GM12864 (cell line): ENCODE measurements around the gene PCF11.
"Not testable (repeated sequence)": the region's sequence is repeated elsewhere in the genome, so short reads cannot be mapped to it uniquely, and the experiment has no call there.

Experiments
- DNase-seq: peaks from one replicate; pipeline ENCODE4 v3.0.0-alpha.2; 2011; ENCODE audit warnings: low read depth
- H3K4me3 ChIP-seq: 2 replicates; pipeline ENCODE4 v1.5.1; 2011; ENCODE audit warnings: mild to moderate bottlenecking, low read depth, low read length, control low read depth
- TF ChIP-seq, protein P1 (sequence below): IDR thresholded peaks from 2 replicates; pipeline ENCODE4 v1.5.1; 2011; ENCODE audit warnings: low read depth, mild to moderate bottlenecking, moderate library complexity, low read length, control low read depth, inconsistent platforms; ENCODE audit errors: missing control alignments

PCF11 gene

DNA sequence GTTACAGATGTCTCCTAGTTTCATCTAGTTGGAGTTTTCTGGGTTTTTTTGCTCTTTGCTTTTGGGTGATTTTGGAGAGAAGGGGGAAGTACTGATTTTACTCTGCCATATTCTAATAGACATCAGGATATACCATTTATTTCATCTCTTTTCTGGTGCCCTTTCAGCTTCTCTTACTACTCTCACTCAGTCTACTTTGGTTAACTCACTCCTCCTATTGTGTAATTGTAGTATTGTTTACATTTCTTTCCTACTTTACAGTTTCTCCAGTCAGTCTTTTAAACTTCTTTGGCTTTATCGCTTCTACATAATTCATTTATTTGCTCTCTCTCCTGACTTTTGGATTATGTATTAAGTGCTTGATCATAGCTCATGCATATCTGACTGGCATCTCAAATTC is 43.1 kb downstream of the PCF11 start:
- no peak overlapping the region for H3K4me3 ChIP-seq
- no peak for DNase-seq
- TF ChIP-seq, protein P1, sequence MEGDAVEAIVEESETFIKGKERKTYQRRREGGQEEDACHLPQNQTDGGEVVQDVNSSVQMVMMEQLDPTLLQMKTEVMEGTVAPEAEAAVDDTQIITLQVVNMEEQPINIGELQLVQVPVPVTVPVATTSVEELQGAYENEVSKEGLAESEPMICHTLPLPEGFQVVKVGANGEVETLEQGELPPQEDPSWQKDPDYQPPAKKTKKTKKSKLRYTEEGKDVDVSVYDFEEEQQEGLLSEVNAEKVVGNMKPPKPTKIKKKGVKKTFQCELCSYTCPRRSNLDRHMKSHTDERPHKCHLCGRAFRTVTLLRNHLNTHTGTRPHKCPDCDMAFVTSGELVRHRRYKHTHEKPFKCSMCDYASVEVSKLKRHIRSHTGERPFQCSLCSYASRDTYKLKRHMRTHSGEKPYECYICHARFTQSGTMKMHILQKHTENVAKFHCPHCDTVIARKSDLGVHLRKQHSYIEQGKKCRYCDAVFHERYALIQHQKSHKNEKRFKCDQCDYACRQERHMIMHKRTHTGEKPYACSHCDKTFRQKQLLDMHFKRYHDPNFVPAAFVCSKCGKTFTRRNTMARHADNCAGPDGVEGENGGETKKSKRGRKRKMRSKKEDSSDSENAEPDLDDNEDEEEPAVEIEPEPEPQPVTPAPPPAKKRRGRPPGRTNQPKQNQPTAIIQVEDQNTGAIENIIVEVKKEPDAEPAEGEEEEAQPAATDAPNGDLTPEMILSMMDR = no peak

GRCh38 chr11:83205608-83206185 is 48.8 kb downstream of the PCF11 start:
- no peak for DNase-seq
- TF ChIP-seq, protein P1 = no peak
- no peak overlapping the region for H3K4me3 ChIP-seq

- no peak overlapping the region for H3K4me3 ChIP-seq
- TF ChIP-seq, protein P1 = no peak
- no peak for DNase-seq
Measured at GRCh38 chr11:83206221-83206620, 49.3 kb downstream of the PCF11 start.

DNA sequence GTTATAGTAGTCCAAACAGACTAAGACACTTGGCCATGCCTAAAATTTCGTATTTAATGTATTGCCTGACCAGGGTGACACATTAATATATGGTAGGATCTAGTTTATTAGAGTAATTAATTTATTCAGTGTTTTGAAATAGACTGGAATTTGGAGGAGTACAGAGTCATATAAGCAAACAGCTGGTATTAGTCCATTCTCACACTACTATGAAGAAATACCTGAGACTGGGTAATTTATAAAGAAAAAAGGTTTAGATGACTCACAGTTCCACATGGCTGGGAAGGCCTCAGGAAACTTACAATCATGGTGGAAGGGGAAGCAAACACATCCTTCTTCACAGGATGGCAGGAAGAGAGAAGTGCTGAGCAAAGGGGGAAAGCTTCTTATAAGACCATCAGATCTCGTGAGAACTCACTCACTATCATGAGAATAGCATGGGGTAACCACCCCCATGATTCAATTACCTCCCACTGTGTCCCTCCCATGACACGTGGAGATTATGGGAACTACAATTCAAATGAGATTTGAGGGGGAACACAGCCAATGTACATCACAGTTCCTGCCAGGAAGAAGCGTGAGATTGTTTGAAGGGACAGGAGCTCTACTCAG is 49.9 kb downstream of the PCF11 start:
- not testable (repeated sequence) for DNase-seq, H3K4me3 ChIP-seq

- H3K4me3 ChIP-seq = no peak overlapping the region
- TF ChIP-seq, protein P1 = peak; percentile 30
- DNase-seq = no peak
Measured at GRCh38 chr11:83219095-83219494, 62.2 kb downstream of the PCF11 start.

GRCh38 chr11:83220260-83220659 is 63.3 kb downstream of the PCF11 start:
- no peak overlapping the region for H3K4me3 ChIP-seq
- DNase-seq = no peak
- TF ChIP-seq, protein P1 = no peak

DNA sequence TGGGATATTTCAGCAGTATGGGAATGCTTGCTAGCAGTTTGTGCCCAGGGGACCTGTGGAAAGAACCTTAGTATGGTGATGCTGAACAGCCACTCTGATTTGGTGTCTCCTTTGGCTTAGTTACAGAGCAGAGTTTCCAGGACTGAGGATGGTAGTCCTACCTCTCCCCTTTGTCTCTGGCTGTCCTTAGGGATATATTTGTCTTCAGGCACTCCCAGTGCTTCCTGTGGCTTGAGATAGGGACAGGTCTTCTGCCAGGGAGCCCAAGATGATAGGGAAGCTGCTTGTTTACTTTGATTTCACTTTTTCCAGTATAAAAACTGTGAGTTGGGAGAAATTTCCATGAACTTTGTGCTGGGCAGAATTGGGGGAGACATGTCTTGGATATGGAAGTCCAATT is 64.8 kb downstream of the PCF11 start:
- DNase-seq = no peak
- no peak overlapping the region for H3K4me3 ChIP-seq
- TF ChIP-seq, protein P1 = no peak
